ENCODE measurements around the gene SERTAD4. TPM values are rescaled to one million over a fixed set of nuclear protein-coding genes. Genes with fewer than 3 reads are reported as not detected.

Gene SERTAD4
- total RNA-seq, 2 donors from 2014 or later = 4.2 to 4.6 TPM

DNA sequence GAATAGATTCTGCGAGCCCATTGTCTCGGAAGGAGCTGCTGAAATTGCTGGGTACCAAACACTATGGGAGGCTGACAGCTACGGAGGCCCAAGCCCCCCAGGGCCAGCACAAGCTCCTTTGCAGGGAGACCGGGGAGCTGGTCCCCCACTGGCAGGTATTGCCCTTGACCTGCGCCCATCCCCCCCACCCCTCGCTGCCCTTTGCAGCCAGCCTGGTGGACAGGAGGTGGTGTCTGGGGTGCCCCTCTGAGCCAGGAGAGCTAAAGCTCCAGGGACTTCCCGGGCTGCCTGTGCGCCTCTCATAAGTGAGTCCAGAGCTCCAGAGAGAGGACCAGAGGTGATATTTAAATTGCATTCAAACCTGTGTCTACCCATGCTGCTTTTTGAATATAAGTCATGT, 5.4 kb downstream of the SERTAD4 start:
- Histone ChIP-seq H3K4me1 (no peaks in the 10 kb centered on the region), H3K9me3 (no peaks in the 10 kb centered on the region), H3K4me3 (no peak overlapping the region), H3K27me3 (peaks cover 6% of the 10 kb centered on the region), H3K36me3 (no peaks in the 10 kb centered on the region), H3K27ac (no peak overlapping the region), H3K9ac (ENCODE audit: low read depth in 2 of 2, low read length in 2 of 2) (no peak overlapping the region)
- intact Hi-C loops (cut with DNase I) = loop anchor here (5.0 kb wide), 1 partner anchor 54 kb away; no protein-coding TSS in a partner anchor
- TF ChIP-seq, protein P1, sequence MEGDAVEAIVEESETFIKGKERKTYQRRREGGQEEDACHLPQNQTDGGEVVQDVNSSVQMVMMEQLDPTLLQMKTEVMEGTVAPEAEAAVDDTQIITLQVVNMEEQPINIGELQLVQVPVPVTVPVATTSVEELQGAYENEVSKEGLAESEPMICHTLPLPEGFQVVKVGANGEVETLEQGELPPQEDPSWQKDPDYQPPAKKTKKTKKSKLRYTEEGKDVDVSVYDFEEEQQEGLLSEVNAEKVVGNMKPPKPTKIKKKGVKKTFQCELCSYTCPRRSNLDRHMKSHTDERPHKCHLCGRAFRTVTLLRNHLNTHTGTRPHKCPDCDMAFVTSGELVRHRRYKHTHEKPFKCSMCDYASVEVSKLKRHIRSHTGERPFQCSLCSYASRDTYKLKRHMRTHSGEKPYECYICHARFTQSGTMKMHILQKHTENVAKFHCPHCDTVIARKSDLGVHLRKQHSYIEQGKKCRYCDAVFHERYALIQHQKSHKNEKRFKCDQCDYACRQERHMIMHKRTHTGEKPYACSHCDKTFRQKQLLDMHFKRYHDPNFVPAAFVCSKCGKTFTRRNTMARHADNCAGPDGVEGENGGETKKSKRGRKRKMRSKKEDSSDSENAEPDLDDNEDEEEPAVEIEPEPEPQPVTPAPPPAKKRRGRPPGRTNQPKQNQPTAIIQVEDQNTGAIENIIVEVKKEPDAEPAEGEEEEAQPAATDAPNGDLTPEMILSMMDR (IDR thresholded peaks at IDR 0.05) = no peak
- no peak for DNase-seq

DNA sequence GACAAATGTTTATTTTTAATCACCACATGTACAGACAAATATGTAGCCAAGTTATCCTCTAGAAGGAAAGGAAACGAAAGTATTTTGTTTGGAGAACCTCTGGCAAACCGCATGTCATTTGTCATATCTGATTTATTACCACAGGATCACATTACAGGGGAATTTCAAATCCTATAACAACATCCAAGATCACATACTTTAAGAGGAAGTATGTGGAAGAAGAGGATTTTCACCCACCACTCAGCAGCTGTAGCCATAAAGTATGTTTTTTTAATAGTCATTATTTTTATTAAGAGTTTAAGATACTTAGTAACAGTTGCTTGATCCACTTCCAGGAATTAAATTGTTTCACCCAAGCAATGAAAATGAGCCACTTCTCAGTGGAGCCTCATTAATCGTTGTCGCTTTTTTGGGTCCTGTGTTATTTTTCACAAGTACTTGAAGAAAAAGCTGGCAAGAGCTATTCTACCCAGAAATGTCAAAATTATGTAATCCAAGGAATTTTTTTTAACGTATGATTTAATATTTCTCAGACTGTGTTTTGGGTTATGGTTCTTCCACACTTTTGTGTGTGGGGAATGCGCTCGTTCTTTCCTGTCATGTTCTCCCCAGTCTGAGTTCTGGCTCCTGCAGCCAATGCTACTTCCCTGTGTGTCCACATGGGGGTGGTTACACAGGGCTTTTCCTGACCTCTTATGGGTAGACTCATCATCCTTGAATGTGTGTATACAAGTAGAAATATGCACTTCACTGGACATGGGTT, 6.9 kb downstream of the SERTAD4 start:
- no peaks in the 10 kb centered on the region for H3K4me1 ChIP-seq
- no peak overlapping the region for H3K4me3 ChIP-seq
- no peaks in the 10 kb centered on the region for H3K36me3 ChIP-seq
- TF ChIP-seq, protein P1 (IDR thresholded peaks at IDR 0.05) = peak; percentile 35
- no peaks in the 10 kb centered on the region for H3K27me3 ChIP-seq
- H3K27ac ChIP-seq = no peak overlapping the region
- no peak for DNase-seq
- intact Hi-C loops (cut with DNase I) = loop anchor here (5.0 kb wide), 1 partner anchor 53 kb away; no protein-coding TSS in a partner anchor
- no peak overlapping the region for H3K9ac ChIP-seq (ENCODE audit: low read depth in 2 of 2, low read length in 2 of 2)
- H3K9me3 ChIP-seq = no peaks in the 10 kb centered on the region

DNA sequence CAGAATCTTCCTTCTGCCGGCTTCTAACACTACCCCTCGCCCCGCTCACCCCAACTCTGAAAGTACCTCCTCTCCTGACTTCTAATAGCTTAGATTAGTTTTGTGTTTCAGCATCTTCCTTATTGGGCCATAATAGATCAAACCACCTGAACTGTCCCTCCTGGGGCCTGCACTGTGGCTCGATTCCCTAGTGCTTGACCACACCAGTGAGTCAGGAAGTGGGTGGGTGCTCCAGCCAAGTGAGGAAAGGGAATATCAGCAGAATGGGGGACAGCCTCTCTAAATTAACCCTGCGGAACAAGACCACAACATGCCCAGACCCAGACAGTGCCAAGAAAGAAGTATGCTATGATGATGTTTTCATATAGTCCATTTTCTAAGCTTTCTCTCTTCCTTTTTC, 8.5 kb downstream of the SERTAD4 start:
- no peaks in the 10 kb centered on the region for H3K9me3 ChIP-seq
- no peaks in the 10 kb centered on the region for H3K27me3 ChIP-seq
- no peak overlapping the region for H3K9ac ChIP-seq (ENCODE audit: low read depth in 2 of 2, low read length in 2 of 2)
- no peak overlapping the region for H3K4me3 ChIP-seq
- TF ChIP-seq, protein P1 (IDR thresholded peaks at IDR 0.05) = no peak
- H3K4me1 ChIP-seq = no peaks in the 10 kb centered on the region
- intact Hi-C loops (cut with DNase I) = no loop called here
- H3K27ac ChIP-seq = no peak overlapping the region
- DNase-seq = no peak
- no peaks in the 10 kb centered on the region for H3K36me3 ChIP-seq

DNA sequence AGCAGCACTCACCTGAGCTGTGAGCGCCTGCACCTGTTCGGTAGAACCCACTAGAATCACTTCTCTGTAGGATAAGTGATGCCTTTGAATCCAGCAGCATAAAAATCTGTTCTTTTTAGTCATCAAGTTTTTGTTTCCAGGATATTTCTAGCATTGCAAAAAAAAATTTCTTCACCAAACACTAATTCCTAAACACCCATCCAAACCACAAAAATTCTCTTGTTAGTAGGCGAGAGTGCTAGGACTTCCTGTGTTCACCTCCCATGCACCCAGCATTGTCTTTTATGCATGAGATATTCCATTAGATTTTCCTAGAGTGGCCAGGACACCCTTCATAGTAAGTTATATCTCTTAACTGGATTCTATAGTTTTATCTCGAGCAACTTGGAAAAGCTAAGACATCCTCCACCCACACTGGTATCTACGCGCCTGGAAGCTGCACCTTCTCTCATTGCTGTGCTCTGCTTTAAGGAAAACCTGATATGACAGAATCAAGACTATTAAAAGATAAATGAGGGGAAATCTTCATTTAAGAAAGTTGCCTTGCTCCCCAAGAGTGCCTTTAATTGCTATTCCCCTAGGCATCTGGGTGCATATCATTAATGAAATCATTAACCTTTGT, 12.3 kb downstream of the SERTAD4 start:
- Histone ChIP-seq H3K4me1 (no peaks in the 10 kb centered on the region), H3K27ac (no peak overlapping the region), H3K27me3 (no peaks in the 10 kb centered on the region), H3K36me3 (no peaks in the 10 kb centered on the region), H3K9ac (ENCODE audit: low read depth in 2 of 2, low read length in 2 of 2) (no peak overlapping the region), H3K4me3 (no peak overlapping the region), H3K9me3 (no peaks in the 10 kb centered on the region)
- no peak for DNase-seq
- intact Hi-C loops (cut with DNase I) = no loop called here
- TF ChIP-seq, protein P1 (IDR thresholded peaks at IDR 0.05) = no peak

DNA sequence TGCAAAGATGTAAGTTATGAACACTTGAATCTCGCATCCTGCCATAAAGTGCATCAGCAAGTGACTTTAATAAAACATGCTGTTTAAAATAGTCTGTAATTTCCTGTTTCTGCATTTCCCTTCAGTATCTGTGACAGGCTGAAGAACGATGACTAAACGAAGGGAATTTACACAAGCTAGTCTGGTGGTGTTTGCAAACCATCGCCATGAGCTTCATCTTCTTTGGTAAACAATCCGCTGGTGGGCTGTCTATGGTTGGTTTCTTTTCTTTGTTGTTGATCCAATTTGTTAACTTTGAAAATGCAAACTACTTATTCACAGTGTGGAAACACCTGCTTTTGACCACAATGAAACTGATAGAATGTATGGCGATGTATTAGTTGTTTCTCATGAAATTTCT, 13.9 kb downstream of the SERTAD4 start:
- no peak overlapping the region for H3K9ac ChIP-seq (ENCODE audit: low read depth in 2 of 2, low read length in 2 of 2)
- H3K27ac ChIP-seq = no peak overlapping the region
- no peaks in the 10 kb centered on the region for H3K4me1 ChIP-seq
- H3K36me3 ChIP-seq = no peaks in the 10 kb centered on the region
- no peaks in the 10 kb centered on the region for H3K9me3 ChIP-seq
- H3K27me3 ChIP-seq = no peaks in the 10 kb centered on the region
- no peak overlapping the region for H3K4me3 ChIP-seq
- DNase-seq = no peak
- intact Hi-C loops (cut with DNase I) = no loop called here
- TF ChIP-seq, protein P1 (IDR thresholded peaks at IDR 0.05) = no peak
